GM10266 (cell line): Measurements from ENCODE around the gene SMURF2.

Source experiments
- DNase-seq: peaks from one replicate; pipeline ENCODE4 v3.0.0; 2012; ENCODE audit errors: extremely low spot score
- TF ChIP-seq, protein P1 (sequence below): IDR thresholded peaks from 2 replicates; pipeline ENCODE4 v1.5.1; 2012; ENCODE audit warnings: mild to moderate bottlenecking, low read depth; ENCODE audit not compliant: control insufficient read depth, insufficient read depth; ENCODE audit errors: missing control alignments

Gene SMURF2

DNA sequence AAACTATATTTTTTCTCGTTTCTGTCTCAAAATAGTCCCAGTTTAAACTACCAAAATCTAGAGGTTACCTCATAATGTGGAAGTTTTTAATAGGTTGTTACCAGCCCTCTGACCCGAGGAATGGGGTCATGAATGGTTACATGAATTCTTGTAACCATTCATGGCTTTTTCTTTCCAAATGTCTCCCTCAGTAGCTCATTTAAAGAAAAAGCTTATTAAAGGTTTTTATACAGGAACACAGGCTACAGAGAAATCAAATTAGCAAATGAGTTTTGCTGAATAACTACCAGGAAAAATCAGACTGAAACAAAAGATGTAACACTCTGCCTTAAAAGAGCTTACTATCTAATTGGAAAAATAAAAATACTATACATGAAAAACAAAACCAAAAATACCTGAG lies 63.4 kb downstream of the SMURF2 start:
- no peak for DNase-seq
- TF ChIP-seq, protein P1, sequence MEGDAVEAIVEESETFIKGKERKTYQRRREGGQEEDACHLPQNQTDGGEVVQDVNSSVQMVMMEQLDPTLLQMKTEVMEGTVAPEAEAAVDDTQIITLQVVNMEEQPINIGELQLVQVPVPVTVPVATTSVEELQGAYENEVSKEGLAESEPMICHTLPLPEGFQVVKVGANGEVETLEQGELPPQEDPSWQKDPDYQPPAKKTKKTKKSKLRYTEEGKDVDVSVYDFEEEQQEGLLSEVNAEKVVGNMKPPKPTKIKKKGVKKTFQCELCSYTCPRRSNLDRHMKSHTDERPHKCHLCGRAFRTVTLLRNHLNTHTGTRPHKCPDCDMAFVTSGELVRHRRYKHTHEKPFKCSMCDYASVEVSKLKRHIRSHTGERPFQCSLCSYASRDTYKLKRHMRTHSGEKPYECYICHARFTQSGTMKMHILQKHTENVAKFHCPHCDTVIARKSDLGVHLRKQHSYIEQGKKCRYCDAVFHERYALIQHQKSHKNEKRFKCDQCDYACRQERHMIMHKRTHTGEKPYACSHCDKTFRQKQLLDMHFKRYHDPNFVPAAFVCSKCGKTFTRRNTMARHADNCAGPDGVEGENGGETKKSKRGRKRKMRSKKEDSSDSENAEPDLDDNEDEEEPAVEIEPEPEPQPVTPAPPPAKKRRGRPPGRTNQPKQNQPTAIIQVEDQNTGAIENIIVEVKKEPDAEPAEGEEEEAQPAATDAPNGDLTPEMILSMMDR, result no peak

DNA sequence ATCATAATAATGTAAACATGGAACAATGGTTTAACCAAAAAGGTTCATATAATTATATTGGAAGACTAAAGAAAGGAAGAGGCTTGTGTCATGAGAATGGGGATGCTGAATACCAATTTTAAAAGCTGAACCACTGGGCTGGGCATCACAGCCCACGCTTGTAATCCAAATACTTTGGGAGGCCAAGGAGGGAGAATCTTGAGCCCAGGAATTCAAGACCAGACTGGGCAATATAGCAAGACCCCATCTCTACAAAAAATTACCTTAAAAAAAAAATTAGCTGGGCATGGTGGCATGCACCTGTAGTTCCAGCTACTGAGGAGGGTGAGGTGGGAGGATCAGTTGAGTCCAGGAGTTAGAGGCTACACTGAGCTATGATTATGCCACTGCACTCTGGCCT lies 65.1 kb downstream of the SMURF2 start:
- DNase-seq, result no peak
- TF ChIP-seq, protein P1, result no peak

DNA sequence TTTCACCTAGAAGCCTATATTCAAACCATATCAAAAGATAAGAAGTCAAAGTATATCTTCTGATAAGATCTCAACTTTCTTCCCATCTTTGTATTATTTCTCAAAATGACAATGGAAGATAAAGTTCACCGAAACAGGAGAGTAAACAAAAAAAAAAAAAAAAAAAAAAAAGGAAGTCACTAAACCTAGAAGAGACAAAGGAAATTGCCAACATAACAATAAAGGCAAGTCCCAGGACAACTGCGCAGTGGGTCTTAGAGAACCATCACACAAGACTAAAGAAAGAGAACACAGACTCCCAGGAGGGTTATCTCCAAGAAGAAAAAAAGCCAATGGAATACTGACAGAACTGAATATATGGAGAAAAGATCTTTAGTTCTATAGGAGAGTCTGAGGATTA lies 65.7 kb downstream of the SMURF2 start:
- TF ChIP-seq, protein P1, result no peak
- no peak for DNase-seq

DNA sequence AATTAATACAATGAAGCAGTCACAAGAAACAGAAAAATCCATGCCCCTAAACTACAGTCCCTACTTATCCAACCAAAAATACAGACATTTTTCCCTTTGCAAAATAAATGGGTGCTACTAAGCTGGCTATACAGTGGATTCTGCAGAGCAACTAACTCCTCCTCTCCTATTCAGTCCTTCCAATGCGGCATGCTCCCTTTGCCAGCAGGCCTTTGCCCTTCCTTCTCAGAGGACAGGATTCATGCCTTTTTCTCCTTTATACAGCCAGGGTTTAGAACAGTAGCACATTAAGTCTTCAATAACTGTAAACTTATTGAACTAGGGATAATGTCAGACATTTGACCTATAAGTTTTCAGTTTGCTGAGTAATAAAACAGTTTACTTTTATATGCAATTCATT lies 70.2 kb downstream of the SMURF2 start:
- no peak for DNase-seq
- TF ChIP-seq, protein P1, result no peak

DNA sequence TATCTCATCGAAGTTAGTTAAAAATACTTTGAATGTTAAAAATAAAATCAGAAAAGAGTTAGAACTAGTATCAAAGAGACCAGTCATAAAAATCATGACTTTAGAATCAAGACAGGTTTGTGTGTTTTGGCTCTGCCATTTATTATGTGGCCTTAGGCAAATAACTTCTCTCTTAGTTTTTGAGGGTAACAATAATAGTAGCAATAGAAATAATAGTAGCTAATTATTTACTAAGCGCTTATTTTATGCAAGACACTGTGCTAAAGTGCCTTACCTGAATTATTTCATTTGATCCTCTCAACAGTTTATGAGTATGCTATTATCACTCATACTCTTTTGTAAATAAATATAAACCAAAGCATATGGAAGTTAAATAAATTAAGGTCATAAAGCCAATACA lies 77.0 kb downstream of the SMURF2 start:
- TF ChIP-seq, protein P1, result no peak
- no peak for DNase-seq

DNA sequence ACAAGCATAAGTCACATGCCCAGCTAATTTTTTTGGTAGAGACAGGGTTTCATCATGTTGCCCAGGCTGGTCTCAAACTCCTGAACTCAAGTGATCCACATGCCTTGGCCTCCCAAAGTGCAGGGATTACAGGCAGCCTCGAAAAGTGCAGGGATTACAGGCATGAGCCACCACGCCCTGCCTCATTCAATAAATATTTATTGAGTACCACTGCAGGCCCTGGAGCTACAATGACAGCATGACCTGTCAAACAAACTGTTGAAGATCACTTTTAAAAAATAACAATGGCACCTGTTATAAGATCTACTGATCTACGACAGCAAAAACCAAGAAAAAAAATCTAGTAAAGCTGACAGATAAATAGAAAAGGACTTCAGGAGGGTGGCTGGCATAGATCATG lies 79.1 kb downstream of the SMURF2 start:
- no peak for DNase-seq
- TF ChIP-seq, protein P1, result no peak

DNA sequence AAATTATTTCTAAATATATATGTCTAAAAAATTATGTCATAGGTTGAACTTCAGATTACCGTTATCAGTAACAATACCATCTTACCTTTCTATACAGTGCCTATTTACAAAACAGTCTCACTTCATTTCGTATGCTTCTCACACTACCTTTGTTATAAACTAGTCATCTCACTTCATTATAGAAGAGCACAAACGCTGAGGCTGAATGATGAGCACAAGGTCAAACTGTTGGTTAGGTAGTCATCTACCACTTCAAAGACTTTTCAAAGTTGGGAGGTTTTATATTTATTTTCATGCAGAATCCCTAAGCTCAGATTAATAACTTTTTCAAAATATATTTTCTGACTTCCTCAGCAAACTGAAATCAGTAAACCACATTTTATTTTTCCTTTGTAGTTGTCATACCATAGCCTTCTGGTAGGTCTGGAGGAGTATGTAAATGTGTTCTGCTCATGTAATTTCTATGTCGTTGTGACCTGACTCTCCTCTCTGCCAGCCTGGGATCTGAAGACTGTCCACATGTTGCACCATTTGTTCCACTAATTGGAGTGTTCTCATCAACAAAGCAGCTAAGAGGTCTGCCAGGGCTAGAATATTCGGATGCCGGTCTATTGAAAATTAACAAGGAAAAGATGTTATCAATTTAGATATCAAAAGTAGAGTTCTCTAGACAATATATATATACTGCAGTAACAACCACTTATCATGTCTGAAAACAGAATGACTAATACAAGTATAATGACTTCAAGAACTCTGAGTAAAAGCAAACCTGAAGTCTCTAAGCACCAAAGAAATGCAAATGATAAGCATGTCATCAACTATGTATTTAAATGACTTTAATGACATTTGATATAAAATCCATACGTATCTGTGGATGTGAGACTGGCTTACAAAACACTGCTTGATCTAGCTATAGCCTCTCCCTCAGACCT lies 81.5 kb downstream of the SMURF2 start:
- TF ChIP-seq, protein P1, result no peak
- DNase-seq, result no peak
